Measurements from ENCODE around the gene CTDNEP1. TPM values are rescaled to one million over a fixed set of nuclear protein-coding genes. Genes with fewer than 3 reads are reported as not detected.

The CTDNEP1 gene
- total and polyA plus RNA-seq, 2 of the 4 experiments (the other 2 are of a cell fraction), result 23.8 to 132 TPM

- dilution Hi-C loops (cut with HindIII; ENCODE audit: low sequenced_read_pairs, unreplicated experiment), result no loop called here
- BruUV-seq (replicated peaks), result no TSS peak
Measured at GRCh38 chr17:7249214-7249613, 2.3 kb downstream of the CTDNEP1 start.

More at GRCh38 chr17:7249214-7249613, 2.3 kb downstream of the CTDNEP1 start:
- Histone ChIP-seq H3K4me1 (ENCODE audit: control insufficient read depth, insufficient read depth, low read length) (peaks cover 8% of the 10 kb centered on the region), H2AFZ (replicated peaks; ENCODE audit: low read length, poor library complexity) (no peak overlapping the region), H3K9ac (ENCODE audit: low read depth, low read length) (no peak overlapping the region), H2BK20ac (ENCODE audit: low read depth, low read length) (no peak overlapping the region), H4K5ac (ENCODE audit: low read depth, low read length) (no peak overlapping the region), H3K14ac (replicated peaks; ENCODE audit: low read depth, low read length) (no peak overlapping the region), H3K56ac (ENCODE audit: extremely low read depth, insufficient read depth, low read length) (no peak overlapping the region), H3K4ac (ENCODE audit: low read depth, low read length) (no peak overlapping the region), H2BK15ac (ENCODE audit: low read depth, low read length) (no peak overlapping the region), H3K79me1 (ENCODE audit: low read depth in 1 of 2, low read length in 2 of 2) (peaks cover 5 to 50% of the 10 kb centered on the region in 2 experiments; a peak in 3 of 4 replicates), H3K23ac (ENCODE audit: low read depth, low read length) (peak overlapping the region; percentile 68; the same call in 1 of the 2 replicates), H4K91ac (ENCODE audit: insufficient read depth, low read depth, low read length) (no peak overlapping the region), H3K4me3 (ENCODE audit: insufficient read depth, low read depth, low read length) (no peak overlapping the region), H2AK5ac (ENCODE audit: low read depth, low read length) (no peak overlapping the region), H3K27me3 (ENCODE audit: control insufficient read depth, insufficient read depth, low read length) (no peaks in the 10 kb centered on the region), H3K27ac (ENCODE audit: insufficient read depth, low read length) (no peak overlapping the region), H4K20me1 (ENCODE audit: insufficient read depth, low read length) (peaks cover 9% of the 10 kb centered on the region; the same call in 1 of the 2 replicates), H2AK9ac (replicated peaks; ENCODE audit: low read depth, low read length, poor library complexity) (peak overlapping the region; percentile 55), H3K4me2 (ENCODE audit: low read depth, low read length) (no peak overlapping the region; the same call in 1 of the 2 replicates), H3K18ac (ENCODE audit: low read depth, low read length) (no peak overlapping the region), H4K8ac (ENCODE audit: low read depth in 2 of 2, low read length in 2 of 2) (no peak overlapping the region), H3K9me1 (ENCODE audit: insufficient read depth, low read length) (peaks cover 10% of the 10 kb centered on the region), H3K9me3 (ENCODE audit: control insufficient read depth, insufficient read depth, low read length) (no peaks in the 10 kb centered on the region), H2BK120ac (ENCODE audit: low read depth, low read length) (no peak overlapping the region), H3K36me3 (ENCODE audit: control insufficient read depth, insufficient read depth, low read length) (peaks cover 18% of the 10 kb centered on the region), H2BK5ac (ENCODE audit: low read depth, low read length, poor library complexity, severe bottlenecking) (no peak overlapping the region)
- ATAC-seq (ENCODE audit: low read depth) (no peak), DNase-seq (no peak)
- in situ Hi-C loops (cut with MboI; ENCODE audit: low sequenced_read_pairs), result loop anchor here (25.0 kb wide), 1 partner anchor 913 kb away; the partner anchor contains the start of genes PER1 and VAMP2
- TF ChIP-seq RCOR1 (IDR thresholded peaks at IDR 0.05; ENCODE audit: insufficient replicate concordance, low read length), result no peak
- TF ChIP-seq, protein P1, sequence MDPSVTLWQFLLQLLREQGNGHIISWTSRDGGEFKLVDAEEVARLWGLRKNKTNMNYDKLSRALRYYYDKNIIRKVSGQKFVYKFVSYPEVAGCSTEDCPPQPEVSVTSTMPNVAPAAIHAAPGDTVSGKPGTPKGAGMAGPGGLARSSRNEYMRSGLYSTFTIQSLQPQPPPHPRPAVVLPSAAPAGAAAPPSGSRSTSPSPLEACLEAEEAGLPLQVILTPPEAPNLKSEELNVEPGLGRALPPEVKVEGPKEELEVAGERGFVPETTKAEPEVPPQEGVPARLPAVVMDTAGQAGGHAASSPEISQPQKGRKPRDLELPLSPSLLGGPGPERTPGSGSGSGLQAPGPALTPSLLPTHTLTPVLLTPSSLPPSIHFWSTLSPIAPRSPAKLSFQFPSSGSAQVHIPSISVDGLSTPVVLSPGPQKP (IDR thresholded peaks at IDR 0.05; ENCODE audit: borderline replicate concordance, low read depth, low read length), result no peak
- TF ChIP-seq MXI1 (IDR thresholded peaks at IDR 0.05; ENCODE audit: borderline replicate concordance, low read depth, low read length), result no peak
- TF ChIP-seq CEBPB (IDR thresholded peaks at IDR 0.05; ENCODE audit: low read depth, low read length), result no peak
- TF ChIP-seq CTCF (conservative IDR thresholded peaks at IDR 0.05; ENCODE audit: low read depth, low read length), result no peak
- TF ChIP-seq MAFK (IDR thresholded peaks at IDR 0.05; ENCODE audit: low read depth, low read length), result no peak
- TF ChIP-seq CHD1 (IDR thresholded peaks at IDR 0.05; ENCODE audit: low read depth, low read length), result no peak
- TF ChIP-seq BHLHE40 (IDR thresholded peaks at IDR 0.05; ENCODE audit: low read depth, low read length), result no peak
- no peak for TF ChIP-seq FOS (IDR thresholded peaks at IDR 0.05; ENCODE audit: low read depth, low read length)
- TF ChIP-seq RFX5 (IDR thresholded peaks at IDR 0.05; ENCODE audit: low read depth, low read length), result no peak
- TF ChIP-seq USF2 (IDR thresholded peaks at IDR 0.05; ENCODE audit: low read depth, low read length), result no peak
- no peak for TF ChIP-seq SMC3 (IDR thresholded peaks at IDR 0.05; ENCODE audit: low read depth, low read length)
- TF ChIP-seq POLR2A (IDR thresholded peaks at IDR 0.05; ENCODE audit: low read depth, low read length), result no peak
- no peak for TF ChIP-seq MAZ (IDR thresholded peaks at IDR 0.05; ENCODE audit: borderline replicate concordance, low read depth, low read length)
- ChIA-PET CTCF (no interaction called here), POLR2A (ENCODE audit: unreplicated experiment) (interaction anchor here (1.0 kb wide), 1 partner anchor 10 kb away, joined by 3 read pairs; the partner anchor contains the start of gene PHF23)
- intact Hi-C loops (cut with micrococcal nuclease), result no loop called here
- WGBS, 2 experiments (ENCODE audit: extremely low coverage in 2 of 2, insufficient read length in 1 of 2), result 92% methylated on average over 2 of the region's 6 CpGs; no CpG with 5 or more reads in 1 of the 2 experiments
